BE2C (cell line): ENCODE measurements around the gene FAM171A1.

Source experiments
- DNase-seq: peaks from one replicate; pipeline ENCODE4 v3.0.0-alpha.2; 2020
- H3K27me3 ChIP-seq: fragments of 250-450 bp; sonication (Bioruptor Pico); 2 replicates; pipeline ENCODE4 v1.5.1; 2020; ENCODE audit warnings: mild to moderate bottlenecking
- H3K36me3 ChIP-seq: fragments of 250-450 bp; sonication (Bioruptor Pico); 2 replicates; pipeline ENCODE4 v1.5.1; 2020; ENCODE audit warnings: mild to moderate bottlenecking
- H3K4me1 ChIP-seq: fragments of 250-450 bp; sonication (Bioruptor Pico); 2 replicates; pipeline ENCODE4 v1.5.1; 2020
- H3K4me3 ChIP-seq: 2 replicates; pipeline ENCODE4 v1.5.1; 2011; ENCODE audit warnings: low read depth, low read length
- H3K9me3 ChIP-seq: fragments of 250-450 bp; sonication (Bioruptor Pico); 2 replicates; pipeline ENCODE4 v1.5.1; 2020
- TF ChIP-seq, protein P1 (sequence below): IDR thresholded peaks from 2 replicates; pipeline ENCODE4 v1.5.1; 2012; ENCODE audit warnings: mild to moderate bottlenecking, low read depth, low read length

Gene FAM171A1

DNA sequence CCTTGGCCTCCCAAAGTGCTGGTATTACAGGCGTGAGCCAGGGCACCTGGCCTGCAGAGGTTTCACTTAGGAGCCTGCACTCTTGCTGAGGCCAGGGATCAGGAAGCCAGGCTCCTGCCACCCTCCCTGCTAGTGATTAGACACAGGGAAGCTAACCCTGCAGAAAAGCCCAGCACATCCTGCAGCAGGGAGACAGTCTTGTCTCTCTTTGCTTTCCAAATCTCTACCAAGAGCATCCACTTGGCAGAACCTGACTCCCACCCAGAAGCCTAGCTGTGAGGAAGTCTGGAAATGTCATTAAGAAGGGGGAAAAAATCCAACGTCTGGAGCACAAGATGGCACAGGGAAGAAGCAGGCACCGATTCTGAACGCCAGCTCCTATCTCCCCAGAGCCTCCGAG is 8.0 kb upstream of the FAM171A1 start:
- no peak for DNase-seq
- Histone ChIP-seq H3K36me3 (no peaks in the 10 kb centered on the region), H3K27me3 (no peaks in the 10 kb centered on the region), H3K4me1 (no peaks in the 10 kb centered on the region), H3K4me3 (no peak overlapping the region), H3K9me3 (no peaks in the 10 kb centered on the region)
- TF ChIP-seq, protein P1, sequence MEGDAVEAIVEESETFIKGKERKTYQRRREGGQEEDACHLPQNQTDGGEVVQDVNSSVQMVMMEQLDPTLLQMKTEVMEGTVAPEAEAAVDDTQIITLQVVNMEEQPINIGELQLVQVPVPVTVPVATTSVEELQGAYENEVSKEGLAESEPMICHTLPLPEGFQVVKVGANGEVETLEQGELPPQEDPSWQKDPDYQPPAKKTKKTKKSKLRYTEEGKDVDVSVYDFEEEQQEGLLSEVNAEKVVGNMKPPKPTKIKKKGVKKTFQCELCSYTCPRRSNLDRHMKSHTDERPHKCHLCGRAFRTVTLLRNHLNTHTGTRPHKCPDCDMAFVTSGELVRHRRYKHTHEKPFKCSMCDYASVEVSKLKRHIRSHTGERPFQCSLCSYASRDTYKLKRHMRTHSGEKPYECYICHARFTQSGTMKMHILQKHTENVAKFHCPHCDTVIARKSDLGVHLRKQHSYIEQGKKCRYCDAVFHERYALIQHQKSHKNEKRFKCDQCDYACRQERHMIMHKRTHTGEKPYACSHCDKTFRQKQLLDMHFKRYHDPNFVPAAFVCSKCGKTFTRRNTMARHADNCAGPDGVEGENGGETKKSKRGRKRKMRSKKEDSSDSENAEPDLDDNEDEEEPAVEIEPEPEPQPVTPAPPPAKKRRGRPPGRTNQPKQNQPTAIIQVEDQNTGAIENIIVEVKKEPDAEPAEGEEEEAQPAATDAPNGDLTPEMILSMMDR, result no peak

DNA sequence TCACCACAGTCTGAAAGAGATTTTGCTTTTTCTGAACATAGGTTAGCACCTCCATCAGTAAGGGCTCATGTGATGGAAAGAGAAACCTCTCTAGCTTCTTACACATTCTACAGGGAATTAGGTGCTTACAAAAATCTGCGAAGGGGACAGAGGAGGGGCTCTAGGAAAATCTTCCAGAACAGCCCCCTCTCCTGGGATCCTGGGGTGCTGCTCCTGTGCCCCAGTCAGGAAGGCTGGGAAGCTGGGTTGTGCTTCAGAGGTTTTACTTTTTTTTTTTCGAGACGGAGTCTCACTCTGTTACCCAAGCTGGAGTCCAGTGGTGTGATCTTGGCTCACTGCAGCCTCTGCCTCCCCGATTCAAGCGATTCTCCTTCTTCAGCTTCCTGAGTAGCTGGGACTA is 7.5 kb upstream of the FAM171A1 start:
- no peak overlapping the region for H3K4me3 ChIP-seq
- no peaks in the 10 kb centered on the region for H3K27me3 ChIP-seq
- TF ChIP-seq, protein P1, result no peak
- no peaks in the 10 kb centered on the region for H3K4me1 ChIP-seq
- H3K36me3 ChIP-seq, result no peaks in the 10 kb centered on the region
- DNase-seq, result no peak
- H3K9me3 ChIP-seq, result no peaks in the 10 kb centered on the region

DNA sequence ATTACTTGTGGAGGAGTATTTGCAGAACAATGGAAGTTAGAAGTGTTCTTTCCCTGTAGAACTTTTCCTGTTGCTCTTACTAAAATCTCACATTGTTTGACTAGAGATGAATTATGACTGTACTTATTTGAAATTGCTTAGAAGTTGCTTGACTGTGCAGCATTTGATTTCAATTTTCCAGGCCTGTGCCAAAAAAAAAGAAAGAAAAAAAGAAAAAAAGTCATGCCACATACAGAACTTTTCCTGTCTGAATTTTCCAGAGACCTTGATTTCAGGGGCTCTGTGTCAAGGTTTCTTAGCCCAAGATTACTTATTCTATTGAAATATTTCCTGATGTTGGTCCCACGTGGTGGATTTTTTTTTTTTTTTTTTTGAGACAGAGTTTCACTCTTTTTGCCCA is 3.5 kb upstream of the FAM171A1 start:
- peaks cover 11% of the 10 kb centered on the region for H3K27me3 ChIP-seq
- H3K4me1 ChIP-seq, result no peaks in the 10 kb centered on the region
- no peak for DNase-seq
- H3K4me3 ChIP-seq, result no peak overlapping the region
- no peaks in the 10 kb centered on the region for H3K36me3 ChIP-seq
- TF ChIP-seq, protein P1, result no peak
- H3K9me3 ChIP-seq, result no peaks in the 10 kb centered on the region

DNA sequence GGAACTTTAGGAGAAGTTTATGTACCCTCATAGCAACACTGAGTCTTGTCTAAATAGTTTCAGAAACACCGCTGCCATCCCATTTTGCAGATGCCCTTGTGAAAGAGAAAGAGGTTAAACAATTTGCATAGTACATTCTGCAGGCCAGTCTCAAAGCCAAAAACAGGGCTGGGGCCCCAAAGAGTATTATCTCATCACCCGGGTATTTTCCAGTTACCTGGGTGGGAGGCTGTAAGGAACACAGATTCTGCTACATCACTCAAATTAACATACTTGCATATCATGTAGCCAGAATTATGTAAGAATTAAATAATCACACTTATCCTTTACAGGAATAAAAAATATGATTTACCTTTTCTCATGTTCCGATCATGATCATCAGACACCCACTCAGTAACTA is 3.1 kb upstream of the FAM171A1 start:
- TF ChIP-seq, protein P1, result no peak
- DNase-seq, result no peak
- Histone ChIP-seq H3K27me3 (peaks cover 13% of the 10 kb centered on the region), H3K4me3 (no peak overlapping the region), H3K4me1 (no peaks in the 10 kb centered on the region), H3K9me3 (no peaks in the 10 kb centered on the region), H3K36me3 (no peaks in the 10 kb centered on the region)

DNA sequence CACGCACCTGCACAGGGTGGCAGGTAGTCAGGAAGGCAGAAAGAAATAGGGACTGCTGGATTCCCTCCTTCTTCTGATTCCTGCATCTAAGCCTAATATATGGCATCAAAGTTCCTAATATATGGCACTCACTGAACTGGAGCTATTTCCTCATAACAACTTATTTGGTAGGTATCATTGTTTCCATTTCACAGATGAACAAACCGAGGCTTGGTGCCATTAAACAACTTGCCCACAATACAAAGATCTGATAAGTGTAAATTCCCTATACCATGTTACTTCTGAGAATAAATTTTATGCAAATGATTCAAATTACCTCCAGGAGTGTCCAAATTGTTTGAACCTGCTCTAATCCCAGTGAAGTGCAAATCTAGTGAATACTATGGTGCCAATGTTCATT is 2.1 kb upstream of the FAM171A1 start:
- H3K4me1 ChIP-seq, result no peaks in the 10 kb centered on the region
- TF ChIP-seq, protein P1, result no peak
- no peak overlapping the region for H3K4me3 ChIP-seq
- DNase-seq, result no peak
- H3K27me3 ChIP-seq, result peaks cover 13% of the 10 kb centered on the region
- no peaks in the 10 kb centered on the region for H3K36me3 ChIP-seq
- no peaks in the 10 kb centered on the region for H3K9me3 ChIP-seq

DNA sequence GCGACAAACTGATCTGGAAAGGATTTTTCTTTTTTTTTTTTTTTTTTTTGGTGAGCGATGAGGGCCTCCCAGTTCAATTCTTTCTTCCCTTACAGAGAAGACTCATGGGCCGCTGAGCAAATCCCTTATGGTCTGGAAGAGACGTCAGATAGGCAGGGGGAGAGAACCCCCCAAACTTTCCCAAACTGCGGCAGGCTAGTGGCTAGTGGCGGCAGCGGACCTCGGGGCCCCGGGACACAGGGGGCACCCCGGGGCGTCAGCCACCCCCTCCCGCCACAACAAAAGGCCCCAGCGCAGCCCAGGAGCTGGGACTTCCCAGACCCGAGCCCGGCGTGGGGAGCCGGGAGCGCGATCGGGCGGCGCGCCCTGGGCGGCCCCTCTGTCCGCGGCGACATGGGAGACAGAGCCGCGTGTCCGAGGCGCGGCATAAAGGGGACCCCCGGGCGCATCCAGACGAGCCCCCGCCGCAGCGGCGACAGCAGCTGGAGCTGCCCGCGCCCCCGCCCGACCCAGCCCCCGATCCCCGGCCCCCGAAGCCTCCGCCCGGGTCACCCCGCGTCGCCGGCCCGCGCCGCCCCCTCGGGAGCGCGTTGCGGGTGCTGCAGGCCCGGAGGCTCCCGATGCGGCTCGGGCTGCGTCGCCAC is 755 bp downstream of the FAM171A1 start:
- Histone ChIP-seq H3K27me3 (peaks cover 13% of the 10 kb centered on the region), H3K36me3 (no peaks in the 10 kb centered on the region), H3K4me1 (no peaks in the 10 kb centered on the region), H3K9me3 (no peaks in the 10 kb centered on the region), H3K4me3 (peak overlapping the region; percentile 47)
- DNase-seq, result peak; percentile 16
- TF ChIP-seq, protein P1, result no peak
